ENCODE measurements around the gene NPIPA7.
"Not testable (repeated sequence)": the region's sequence is repeated elsewhere in the genome, so short reads cannot be mapped to it uniquely, and the experiment has no call there.

NPIPA7 gene

DNA sequence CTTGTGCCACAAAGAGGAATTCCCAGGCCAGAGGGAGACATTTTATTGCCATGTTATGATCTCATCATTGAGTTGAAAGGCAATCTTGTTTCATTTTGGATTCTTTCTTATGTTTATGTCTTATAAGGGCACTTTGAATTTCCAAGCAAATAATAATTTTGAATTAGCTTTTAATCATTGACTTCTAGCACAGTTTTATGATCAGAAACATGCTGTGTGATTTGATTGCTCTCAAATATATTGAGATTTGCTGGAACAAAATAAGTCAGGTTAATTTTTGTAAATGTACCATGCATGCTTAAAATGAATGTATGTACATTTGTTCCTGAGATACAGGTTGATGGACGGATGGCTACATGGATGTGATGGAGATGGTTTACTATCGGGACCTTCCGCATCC is at the start of gene NPIPA7:
Gene NPIPA7, plus strand, starts transcription at position 301 of the 400 bp plus-strand sequence. CDS start 105 bp downstream, outside the sequence.
- not testable (repeated sequence) for FAIRE-seq; DNase-seq (ENCODE audit: low spot score)

DNA sequence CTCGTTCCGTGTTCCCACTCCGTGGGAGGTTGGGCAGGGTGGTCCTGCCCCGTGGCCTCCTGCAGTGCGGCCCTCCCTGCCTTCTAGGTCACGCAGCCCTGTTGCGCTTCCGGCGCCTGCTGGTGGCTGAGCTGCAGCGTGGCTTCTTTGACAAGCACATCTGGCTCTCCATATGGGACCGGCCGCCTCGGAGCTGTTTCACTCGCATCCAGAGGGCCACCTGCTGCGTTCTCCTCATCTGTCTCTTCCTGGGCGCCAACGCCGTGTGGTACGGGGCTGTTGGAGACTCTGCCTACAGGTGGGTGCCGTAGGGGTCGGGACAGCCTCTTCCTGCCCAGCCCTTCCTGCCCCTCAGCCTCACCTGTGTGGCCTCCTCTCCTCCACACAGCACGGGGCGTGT is 47.5 kb upstream of the NPIPA7 start:
- not testable (repeated sequence) for DNase-seq (ENCODE audit: low spot score); FAIRE-seq

DNA sequence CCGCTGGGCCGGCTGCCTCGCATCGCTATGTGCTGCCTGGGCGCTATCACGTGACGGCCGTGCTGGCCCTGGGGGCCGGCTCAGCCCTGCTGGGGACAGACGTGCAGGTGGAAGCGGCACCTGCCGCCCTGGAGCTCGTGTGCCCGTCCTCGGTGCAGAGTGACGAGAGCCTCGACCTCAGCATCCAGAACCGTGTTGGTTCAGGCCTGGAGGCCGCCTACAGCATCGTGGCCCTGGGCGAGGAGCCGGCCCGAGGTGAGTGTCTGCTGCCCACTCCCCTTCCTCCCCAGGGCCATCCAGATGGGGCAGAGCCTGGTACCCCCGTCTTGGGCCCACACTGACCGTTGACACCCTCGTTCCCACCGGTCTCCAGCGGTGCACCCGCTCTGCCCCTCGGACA is 21.4 kb upstream of the NPIPA7 start:
- not testable (repeated sequence) for DNase-seq (ENCODE audit: low spot score); FAIRE-seq

DNA sequence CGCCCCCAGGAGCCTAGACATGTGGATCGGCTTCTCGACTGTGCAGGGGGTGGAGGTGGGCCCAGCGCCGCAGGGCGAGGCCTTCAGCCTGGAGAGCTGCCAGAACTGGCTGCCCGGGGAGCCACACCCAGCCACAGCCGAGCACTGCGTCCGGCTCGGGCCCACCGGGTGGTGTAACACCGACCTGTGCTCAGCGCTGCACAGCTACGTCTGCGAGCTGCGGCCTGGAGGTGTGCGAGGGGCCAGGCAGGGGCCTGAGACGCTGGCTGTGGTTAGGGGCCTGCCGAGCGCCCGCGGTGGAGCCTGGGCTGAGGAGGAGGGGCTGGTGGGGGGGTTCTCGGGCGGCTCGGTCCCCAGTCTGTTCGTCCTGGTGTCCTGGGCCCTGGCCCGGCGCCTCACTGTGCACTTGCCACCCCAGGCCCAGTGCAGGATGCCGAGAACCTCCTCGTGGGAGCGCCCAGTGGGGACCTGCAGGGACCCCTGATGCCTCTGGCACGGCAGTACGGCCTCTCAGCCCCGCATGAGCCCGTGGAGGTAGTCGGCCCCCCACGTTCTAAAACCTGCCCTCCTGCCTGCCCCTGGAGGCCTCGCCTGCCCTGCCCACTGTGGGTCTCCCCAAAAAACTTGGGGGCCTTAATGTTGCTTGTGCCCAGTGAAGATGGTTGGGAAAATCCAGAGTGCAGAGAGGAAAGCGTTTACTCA is 20.2 kb upstream of the NPIPA7 start:
- not testable (repeated sequence) for DNase-seq (ENCODE audit: low spot score); FAIRE-seq

DNA sequence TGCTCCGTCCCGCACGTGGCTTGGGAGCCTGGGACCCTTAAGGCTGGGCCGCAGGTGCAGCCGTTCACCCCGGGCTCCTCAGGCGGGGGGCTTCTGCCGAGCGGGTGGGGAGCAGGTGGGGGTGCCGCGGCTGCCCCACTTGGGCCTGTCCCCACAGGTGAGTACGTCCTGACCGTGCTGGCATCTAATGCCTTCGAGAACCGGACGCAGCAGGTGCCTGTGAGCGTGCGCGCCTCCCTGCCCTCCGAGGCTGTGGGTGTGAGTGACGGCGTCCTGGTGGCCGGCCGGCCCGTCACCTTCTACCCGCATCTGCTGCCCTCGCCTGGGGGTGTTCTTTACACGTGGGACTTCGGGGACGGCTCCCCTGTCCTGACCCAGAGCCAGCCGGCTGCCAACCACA is 15.3 kb upstream of the NPIPA7 start:
- not testable (repeated sequence) for DNase-seq (ENCODE audit: low spot score); FAIRE-seq

DNA sequence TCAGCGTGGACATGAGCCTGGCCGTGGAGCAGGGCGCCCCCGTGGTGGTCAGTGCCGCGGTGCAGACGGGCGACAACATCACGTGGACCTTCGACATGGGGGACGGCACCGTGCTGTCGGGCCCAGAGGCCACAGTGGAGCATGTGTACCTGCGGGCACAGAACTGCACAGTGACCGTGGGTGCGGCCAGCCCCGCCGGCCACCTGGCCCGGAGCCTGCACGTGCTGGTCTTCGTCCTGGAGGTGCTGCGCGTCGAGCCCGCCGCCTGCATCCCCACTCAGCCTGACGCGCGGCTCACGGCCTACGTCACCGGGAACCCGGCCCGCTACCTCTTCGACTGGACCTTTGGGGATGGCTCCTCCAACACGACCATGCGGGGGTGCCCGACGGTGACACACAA is 14.8 kb upstream of the NPIPA7 start:
- not testable (repeated sequence) for DNase-seq (ENCODE audit: low spot score); FAIRE-seq

DNA sequence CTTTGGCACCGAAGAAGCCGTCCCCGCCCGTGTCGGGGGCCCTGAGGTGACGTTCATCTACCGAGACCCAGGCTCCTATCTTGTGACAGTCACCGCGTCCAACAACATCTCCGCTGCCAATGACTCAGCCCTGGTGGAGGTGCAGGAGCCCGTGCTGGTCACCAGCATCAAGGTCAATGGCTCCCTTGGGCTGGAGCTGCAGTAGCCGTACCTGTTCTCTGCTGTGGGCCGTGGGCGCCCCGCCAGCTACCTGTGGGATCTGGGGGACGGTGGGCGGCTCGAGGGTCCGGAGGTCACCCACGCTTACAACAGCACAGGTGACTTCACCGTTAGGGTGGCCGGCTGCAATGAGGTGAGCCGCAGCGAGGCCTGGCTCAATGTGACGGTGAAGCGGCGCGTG is 14.2 kb upstream of the NPIPA7 start:
- DNase-seq (ENCODE audit: low spot score); FAIRE-seq: not testable (repeated sequence)

DNA sequence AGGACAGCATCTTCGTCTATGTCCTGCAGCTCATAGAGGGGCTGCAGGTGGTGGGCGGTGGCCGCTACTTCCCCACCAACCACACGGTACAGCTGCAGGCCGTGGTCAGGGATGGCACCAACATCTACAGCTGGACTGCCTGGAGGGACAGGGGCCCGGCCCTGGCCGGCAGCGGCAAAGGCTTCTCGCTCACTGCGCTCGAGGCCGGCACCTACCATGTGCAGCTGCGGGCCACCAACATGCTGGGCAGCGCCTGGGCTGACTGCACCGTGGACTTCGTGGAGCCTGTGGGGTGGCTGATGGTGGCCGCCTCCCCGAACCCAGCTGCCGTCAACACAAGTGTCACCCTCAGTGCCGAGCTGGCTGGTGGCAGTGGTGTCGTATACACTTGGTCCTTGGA is 13.6 kb upstream of the NPIPA7 start:
- DNase-seq (ENCODE audit: low spot score); FAIRE-seq: not testable (repeated sequence)

DNA sequence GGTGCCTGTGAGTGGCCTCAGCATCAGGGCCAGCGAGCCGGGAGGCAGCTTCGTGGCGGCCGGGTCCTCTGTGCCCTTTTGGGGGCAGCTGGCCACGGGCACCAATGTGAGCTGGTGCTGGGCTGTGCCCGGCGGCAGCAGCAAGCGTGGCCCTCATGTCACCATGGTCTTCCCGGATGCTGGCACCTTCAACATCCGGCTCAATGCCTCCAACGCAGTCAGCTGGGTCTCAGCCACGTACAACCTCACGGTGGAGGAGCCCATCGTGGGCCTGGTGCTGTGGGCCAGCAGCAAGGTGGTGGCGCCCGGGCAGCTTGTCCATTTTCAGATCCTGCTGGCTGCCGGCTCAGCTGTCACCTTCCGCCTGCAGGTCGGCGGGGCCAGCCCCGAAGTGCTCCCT is 13.1 kb upstream of the NPIPA7 start:
- not testable (repeated sequence) for DNase-seq (ENCODE audit: low spot score); FAIRE-seq

DNA sequence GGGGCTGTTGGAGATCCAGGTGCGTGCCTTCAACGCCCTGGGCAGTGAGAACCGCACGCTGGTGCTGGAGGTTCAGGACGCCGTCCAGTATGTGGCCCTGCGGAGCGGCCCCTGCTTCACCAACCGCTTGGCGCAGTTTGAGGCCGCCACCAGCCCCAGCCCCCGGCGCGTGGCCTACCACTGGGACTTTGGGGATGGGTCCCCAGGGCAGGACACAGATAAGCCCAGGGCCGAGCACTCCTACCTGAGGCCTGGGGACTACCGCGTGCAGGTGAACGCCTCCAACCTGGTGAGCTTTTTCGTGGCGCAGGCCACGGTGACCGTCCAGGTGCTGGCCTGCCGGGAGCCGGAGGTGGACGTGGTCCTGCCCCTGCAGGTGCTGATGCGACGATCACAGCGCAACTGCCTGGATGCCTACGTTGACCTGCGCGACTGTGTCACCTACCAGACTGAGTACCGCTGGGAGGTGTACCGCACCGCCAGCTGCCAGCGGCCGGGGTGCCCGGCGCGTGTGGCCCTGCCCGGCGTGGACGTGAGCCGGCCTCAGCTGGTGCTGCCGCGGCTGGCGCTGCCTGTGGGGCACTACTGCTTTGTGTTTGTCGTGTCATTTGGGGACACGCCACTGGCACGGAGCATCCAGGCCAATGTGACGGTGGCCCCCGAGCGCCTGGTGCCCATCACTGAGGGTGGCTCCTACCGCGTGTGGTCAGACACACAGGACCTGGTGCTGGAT is 12.2 kb upstream of the NPIPA7 start:
- not testable (repeated sequence) for DNase-seq (ENCODE audit: low spot score); FAIRE-seq

DNA sequence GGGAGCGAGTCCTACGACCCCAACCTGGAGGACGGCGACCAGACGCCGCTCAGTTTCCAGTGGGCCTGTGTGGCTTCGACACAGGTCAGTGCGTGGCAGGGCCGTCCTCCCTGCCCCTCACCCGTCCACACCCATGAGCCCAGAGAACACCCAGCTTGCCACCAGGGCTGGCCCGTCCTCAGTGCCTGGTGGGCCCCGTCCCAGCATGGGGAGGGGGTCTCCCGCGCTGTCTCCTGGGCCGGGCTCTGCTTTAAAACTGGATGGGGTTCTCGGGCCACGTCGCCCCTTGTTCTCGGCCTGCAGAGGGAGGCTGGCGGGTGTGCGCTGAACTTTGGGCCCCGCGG is 11.7 kb upstream of the NPIPA7 start:
- not testable (repeated sequence) for DNase-seq (ENCODE audit: low spot score); FAIRE-seq

DNA sequence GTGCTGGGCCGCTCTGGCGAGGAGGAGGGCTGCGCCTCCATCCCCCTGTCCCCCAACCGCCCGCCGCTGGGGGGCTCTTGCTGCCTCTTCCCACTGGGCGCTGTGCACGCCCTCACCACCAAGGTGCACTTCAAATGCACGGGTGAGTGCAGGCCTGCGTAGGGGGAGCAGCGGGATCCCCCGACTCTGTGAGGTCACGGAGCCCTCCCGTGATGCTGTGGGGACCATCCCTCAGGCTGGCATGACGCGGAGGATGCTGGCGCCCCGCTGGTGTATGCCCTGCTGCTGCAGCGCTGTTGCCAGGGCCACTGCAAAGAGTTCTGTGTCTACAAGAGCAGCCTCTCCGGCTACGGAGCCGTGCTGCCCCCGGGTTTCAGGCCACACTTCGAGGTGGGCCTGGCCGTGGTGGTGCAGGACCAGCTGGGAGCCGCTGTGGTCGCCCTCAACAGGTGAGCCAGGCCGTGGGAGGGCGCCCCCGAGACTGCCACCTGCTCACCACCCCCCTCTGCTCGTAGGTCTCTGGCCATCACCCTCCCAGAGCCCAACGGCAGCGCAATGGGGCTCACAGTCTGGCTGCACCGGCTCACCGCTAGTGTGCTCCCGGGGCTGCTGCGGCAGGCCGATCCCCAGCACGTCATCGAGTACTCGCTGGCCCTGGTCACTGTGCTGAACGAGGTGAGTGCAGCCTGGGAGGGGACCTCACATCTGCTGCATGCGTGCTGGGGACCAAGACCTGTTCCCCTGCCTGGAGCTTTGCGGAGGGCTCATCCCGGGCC is 9.7 kb upstream of the NPIPA7 start:
- not testable (repeated sequence) for FAIRE-seq; DNase-seq (ENCODE audit: low spot score)

DNA sequence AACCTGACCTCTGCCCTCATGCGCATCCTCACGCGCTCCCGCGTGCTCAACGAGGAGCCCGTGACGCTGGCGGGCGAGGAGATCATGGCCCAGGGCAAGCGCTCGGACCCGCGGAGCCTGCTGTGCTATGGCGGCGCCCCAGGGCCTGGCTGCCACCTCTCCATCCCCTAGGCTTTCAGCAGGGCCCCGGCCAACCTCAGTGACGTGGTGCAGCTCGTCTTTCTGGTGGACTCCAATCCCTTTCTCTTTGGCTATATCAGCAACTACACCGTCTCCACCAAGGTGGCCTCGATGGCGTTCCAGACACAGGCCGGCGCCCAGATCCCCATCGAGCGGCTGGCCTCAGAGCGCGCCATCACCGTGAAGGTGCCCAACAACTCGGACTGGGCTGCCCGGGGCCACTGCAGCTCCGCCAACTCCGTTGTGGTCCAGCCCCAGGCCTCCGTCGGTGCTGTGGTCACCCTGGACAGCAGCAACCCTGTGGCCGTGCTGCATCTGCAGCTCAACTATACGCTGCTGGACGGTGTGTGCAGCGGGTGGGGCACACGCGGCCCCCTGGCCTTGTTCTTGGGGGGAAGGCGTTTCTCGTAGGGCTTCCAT is 7.7 kb upstream of the NPIPA7 start:
- DNase-seq (ENCODE audit: low spot score); FAIRE-seq: not testable (repeated sequence)

DNA sequence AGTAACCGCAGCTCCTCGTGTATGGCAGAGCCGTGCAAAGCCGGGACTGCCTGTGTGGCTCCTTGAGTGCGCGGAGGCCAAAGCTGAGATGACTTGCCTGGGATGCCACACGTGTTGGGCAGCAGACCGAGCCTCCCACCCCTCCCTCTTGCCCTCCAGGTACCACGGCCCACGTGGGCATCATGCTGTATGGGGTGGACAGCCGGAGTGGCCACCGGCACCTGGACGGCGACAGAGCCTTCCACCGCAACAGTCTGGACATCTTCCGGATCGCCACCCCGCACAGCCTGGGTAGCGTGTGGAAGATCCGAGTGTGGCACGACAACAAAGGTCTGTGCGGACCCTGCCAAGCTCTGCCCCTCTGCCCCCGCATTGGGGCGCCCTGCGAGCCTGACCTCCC is 4.7 kb upstream of the NPIPA7 start:
- DNase-seq (ENCODE audit: low spot score); FAIRE-seq: not testable (repeated sequence)

DNA sequence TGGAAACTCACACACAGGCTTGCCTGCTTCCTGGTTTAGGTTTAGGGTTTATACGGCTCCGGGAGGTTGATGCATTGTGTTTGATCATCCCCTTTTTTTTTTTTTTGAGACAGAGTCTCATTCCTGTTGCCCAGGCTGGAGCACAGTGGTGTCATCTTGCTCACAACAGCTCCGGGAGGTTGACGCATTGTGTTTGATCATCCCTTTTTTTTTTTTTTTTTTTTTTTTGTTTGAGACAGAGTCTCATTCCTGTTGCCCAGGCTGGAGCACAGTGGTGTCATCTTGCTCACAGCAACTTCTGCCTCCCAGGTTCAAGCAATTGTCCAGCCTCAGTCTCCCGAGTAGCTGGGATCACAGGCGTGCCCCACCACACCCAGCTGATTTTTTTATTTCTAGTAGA is 20.7 kb downstream of the NPIPA7 start:
- not testable (repeated sequence) for FAIRE-seq; DNase-seq (ENCODE audit: low spot score)

DNA sequence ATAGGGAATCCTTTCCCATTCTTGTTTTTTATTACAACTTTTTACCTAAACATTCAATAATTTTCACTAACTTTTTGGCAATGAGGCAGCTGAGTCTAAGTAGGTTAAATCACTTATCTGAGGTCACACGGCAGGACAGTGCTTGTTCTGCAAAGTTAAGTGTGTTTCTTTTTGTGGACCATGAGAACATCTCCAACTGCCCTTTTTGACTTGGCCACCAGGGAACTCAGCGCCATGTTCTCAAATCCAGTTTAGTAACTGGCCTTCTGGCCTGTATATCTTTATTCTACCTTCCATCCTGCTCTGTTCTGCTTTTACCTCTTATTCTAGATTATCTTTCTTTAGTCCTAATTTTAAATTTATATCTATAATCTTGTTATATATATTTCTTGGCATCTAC is 23.4 kb downstream of the NPIPA7 start:
- DNase-seq (ENCODE audit: low spot score); FAIRE-seq: not testable (repeated sequence)

DNA sequence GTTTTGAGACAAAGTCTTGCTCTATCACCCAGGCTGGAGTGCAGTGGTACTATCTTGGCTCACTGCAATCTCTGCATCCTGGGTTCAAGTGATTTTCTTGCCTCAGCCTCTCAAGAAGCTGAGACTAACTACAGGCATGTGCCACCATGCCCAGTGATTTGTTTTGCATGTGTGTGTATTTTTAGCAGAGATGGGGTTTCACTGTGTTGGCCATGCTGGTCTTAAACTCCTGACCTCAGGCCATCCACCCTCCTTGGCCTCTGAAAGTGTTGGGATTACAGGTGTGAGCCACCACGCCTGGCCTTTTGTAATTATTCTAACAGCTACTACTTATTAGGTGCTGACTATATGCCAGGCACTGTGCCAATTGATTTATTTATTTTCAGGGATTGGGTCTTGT is 25.3 kb downstream of the NPIPA7 start:
- not testable (repeated sequence) for DNase-seq (ENCODE audit: low spot score); FAIRE-seq

DNA sequence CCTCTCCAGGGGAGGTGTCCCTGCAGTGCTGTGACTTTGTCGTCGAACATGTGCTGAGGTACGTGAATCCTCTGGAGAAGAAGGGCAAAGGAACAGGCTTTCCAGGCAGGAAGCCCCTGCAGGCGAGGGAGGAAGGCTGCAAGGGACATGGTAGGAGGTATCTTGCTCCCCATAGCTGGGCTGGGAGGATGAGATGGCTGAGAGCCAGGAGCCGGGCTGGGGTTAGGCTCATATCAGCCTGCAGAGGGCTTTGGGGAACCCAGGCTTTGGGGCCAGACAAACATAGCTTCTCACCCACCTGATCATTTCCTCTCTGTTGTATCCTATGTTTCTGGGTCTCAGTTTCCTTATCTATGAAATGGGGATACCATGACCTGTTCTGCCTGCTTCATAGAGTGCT is 26.5 kb downstream of the NPIPA7 start:
- not testable (repeated sequence) for FAIRE-seq; DNase-seq (ENCODE audit: low spot score)

DNA sequence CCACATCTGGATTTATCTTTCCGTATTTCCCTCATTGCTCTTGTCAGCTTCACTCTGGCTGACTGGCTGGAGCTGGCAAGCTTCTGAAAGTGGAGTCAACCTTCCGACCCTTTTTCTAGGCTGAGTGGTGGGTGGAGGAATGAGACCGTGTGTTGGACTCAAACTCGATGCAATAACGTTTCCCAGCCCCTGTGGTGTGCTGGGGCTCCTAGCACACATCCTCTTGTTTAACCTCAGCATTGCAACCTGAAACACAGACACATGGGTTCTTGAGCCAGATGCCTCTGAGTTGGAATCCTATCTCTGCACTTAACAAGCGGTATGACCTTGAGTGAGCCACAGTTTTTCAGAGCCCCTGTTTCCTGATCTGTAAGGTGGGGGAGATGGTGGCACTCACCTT is 29.5 kb downstream of the NPIPA7 start:
- not testable (repeated sequence) for FAIRE-seq; DNase-seq (ENCODE audit: low spot score)

DNA sequence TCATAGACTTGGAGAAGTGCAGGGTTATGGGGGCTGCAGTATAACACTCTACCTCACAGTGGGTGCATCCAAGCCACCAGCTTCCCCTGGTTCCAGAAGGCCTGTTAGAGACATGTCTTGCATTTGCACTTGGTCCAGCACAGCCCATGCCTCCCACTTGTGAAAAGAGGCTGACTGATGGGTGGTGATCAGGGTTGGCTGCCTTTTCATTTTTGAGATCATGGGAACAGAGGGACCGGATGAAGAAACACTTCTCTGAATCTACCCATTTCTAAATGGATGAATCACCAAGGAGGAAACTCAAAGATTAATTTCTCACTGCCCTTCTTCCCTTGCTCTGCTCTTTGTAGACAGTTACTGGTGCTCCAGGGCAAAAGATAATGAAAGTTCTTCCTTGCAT is 34.8 kb downstream of the NPIPA7 start:
- FAIRE-seq; DNase-seq (ENCODE audit: low spot score): not testable (repeated sequence)

DNA sequence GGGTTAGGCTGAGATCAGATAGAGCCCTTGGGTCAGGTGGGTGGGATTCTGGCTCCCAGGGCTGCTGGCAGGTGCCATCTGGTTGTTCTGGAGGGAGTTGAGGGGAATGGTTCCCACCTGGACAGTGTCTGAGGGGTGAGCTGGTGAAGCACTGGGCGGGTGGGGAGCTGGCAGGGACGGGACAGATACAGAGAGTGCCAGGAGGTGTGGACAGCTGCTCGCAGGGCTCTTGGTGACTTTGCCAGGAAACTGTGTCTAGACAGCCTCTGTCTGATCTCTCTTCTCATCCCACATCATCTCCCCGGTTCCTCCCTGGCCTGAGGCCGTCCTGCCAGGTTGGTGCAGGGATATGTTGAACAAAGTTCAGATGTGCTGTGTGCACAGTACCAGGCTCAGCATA is 38.1 kb downstream of the NPIPA7 start:
- FAIRE-seq; DNase-seq (ENCODE audit: low spot score): not testable (repeated sequence)

Data from RCC 7860 (cell line).